Amniotic epithelial cell (primary cell): Measurements from ENCODE around the gene GSTM2.
"Not testable (repeated sequence)": the region's sequence is repeated elsewhere in the genome, so short reads cannot be mapped to it uniquely, and the experiment has no call there.

Experiments
- DNase-seq: peaks from one replicate; pipeline ENCODE4 v3.0.0-alpha.2; 2010; ENCODE audit warnings: low read depth

Gene GSTM2

DNA sequence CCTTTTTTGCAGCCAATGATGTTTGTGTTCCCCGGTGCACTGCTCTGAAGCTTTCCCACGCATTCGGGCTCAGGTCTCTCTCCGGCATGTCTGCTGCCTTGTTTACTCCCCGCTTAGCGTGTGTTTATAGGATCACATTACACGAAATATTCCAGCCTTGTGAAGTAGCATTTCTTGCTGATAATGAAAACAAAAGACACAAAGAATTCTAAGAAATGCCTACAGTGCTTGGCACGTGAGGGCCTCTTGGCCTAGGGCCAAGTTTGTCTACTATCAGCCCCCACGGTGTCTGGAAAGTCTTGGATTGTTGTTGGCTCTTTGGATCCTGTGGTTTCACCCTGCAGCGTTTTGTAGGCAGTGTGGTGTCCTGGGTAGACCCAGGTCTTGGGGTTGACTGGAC lies 23.2 kb upstream of the GSTM2 start:
- DNase-seq = peak; percentile 47

DNA sequence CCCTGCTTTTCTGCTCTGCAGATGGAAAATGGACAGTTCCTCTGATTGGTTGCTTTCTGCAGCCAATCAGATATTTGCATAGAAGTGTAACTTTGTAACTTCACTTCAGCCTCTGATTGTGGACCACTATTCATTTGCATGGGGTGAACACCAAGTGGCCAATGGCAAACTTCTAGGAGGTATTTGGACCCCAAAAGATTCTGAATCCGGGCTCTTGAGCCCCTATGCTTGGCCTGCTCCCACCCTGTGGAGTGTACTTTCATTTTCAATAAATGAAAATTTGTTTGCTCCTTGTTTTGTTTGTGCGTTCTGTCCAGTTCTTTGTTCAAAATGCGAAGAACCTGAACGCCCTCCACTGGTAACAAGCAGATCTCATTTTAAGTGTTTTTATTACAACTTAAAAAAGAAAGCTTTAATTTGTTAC lies 18.4 kb upstream of the GSTM2 start:
- peak; percentile 57 for DNase-seq

DNA sequence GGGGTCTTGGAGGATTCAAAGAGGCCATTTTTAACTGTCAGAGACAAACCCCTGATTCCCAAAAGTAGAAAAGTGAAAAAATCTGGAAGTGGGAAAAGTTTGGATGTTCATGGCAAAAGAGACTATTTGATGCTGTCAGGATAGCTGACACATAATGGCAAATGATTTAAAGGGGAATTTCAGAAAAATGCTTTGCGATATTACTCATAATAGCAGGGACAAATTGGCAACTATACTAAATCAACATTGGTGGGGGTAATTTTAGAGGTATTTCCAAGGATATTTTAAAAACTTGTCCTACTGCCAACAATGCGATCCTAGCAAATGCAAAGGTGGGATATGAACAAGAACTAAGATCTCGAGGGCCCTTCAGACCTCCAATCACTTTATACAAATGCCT lies 17.2 kb upstream of the GSTM2 start:
- no peak for DNase-seq

DNA sequence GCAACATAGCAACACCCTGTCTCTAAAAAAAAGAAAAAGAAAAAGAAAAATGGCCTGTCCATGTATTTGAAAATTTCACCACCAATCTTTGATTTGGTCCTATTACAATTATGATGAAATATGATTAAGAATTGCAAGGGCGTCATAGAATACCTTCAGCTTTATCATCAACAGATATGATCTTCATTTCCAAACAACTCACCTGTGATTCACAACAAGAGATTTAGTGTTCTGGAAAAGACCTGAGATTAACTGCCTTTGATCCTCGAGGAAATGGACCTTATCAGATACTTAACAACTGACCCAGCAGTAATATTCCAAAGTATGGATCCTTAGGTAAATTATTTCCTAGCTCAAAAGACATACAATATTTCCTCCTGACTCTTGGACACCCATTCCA lies 15.5 kb upstream of the GSTM2 start:
- no peak for DNase-seq

DNA sequence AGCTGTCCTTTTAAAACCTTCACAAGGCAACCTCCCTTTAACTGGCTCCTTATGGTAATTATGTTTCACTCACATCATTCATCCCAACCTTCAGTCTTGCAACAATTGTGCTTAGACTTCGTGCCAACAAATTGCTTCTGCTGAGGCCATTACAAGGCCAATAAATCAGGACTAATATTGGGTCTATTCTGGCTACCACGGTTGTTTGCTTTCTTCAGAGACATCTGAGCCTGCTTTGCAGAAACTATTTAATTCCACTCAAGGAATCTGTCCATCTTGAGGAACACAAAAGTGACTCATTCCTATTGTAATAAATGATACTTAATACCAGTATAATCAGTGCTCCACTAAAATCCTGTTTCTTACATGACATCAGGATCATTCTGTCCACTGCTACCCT lies 14.6 kb upstream of the GSTM2 start:
- DNase-seq = no peak

DNA sequence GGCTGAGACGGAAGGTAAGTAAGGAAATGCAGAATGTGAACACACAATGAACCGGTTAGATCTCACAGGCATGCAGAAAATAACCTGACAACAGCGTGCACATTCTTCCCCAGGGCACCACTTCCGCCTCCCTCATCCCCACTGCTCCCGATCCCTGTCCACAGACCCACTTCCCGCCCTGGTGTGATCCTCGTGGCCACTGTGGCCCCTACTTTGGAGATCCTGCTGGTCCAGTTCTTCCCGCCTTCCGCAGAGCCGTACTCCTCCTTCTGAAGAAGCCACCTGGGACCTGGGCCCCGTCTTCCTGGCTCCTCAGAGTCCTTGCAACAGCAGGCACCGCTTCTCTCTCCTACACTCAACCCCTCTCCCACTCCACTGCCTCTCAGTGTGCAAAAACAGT lies 13.3 kb upstream of the GSTM2 start:
- no peak for DNase-seq

DNA sequence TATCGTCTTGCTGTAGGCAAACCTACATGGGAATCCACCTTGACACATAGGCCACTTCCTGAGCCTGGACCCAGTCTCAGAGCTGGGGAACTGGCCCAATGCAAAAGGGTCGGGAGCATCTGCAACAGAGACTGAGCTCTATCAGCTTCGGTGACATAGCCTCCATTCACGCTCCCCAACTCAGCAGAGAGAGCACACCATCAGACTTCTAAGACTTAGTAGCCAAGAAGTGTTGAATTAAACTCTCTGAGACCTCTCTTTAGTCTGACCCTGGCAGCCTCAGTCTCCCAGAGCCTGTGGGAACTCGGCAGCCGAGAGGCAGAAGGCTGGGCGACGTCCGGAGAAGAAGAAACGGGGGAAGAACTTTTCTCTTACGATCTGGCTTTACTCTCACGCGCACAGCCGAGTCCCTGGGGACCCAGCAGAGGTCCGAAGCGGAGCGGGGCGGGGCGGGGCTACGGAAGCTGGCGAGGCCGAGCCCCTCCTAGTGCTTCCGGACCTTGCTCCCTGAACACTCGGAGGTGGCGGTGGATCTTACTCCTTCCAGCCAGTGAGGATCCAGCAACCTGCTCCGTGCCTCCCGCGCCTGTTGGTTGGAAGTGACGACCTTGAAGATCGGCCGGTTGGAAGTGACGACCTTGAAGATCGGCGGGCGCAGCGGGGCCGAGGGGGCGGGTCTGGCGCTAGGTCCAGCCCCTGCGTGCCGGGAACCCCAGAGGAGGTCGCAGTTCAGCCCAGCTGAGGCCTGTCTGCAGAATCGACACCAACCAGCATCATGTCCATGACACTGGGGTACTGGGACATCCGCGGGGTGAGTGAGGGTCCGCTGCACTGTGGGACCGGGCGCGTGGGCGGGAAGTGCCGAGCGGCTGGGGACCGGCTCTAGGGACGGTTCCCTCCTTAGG lies 12.0 kb upstream of the GSTM2 start, which contains the start of gene GSTM4:
TSS of gene GSTM4 (plus strand) at position 485 of the 905 bp plus-strand sequence. CDS start at position 776, 291 bp downstream.
- peak; percentile 73 for DNase-seq

DNA sequence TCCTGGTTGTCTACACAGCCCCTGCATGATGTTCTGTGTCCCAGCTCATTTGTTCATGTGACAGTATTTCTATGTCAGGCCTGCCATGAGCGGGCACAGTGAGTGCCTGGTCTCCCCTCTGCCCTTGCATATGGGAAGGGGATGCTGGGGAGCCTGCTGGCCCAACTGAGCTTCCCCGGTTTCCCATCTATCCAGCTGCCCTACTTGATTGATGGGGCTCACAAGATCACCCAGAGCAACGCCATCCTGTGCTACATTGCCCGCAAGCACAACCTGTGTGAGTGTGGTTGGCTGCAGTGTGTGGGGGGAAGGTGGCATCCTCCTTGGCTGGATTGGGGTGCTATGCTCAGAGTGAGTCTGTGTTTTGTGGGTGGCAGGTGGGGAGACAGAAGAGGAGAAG lies 10.5 kb upstream of the GSTM2 start:
- no peak for DNase-seq

DNA sequence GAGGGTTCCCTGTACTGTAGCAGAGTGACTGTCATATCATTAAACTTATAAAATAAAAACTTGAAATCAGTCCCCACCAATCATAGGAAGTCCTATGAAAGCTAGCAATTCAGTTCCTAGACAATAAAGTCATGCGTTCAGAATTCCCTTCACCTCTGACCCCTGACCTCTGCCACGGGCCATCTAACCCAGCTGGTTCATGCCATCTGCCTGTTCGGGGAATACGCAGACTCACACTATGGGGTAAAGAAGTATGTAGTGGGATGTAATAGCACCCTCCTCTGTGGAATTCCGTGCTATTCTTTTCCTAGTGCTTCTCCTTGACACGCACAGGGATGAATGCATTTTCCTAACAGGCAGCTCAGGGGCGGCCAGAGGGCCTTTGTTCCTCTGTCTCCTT lies 9.9 kb upstream of the GSTM2 start:
- no peak for DNase-seq

DNA sequence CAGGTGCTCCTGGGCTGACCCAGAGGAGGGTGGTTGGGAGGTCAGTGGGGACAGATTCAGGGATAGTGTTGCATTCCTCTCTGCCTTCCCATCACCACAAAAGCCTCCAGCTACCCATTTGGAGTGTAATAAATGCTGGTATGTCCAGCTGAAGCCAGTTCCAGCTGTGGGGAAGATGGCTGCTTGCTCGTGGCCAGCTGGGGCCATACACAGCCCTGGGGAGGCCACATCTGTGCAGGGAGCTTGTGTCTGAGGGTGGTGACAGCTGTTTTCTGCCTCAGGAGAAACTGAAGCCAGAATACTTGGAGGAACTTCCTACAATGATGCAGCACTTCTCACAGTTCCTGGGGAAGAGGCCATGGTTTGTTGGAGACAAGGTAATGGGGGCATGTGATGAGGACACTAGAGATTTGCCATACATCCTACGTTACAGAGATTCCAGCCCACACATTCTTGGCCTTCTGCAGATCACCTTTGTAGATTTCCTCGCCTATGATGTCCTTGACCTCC lies 9.3 kb upstream of the GSTM2 start:
- no peak for DNase-seq

DNA sequence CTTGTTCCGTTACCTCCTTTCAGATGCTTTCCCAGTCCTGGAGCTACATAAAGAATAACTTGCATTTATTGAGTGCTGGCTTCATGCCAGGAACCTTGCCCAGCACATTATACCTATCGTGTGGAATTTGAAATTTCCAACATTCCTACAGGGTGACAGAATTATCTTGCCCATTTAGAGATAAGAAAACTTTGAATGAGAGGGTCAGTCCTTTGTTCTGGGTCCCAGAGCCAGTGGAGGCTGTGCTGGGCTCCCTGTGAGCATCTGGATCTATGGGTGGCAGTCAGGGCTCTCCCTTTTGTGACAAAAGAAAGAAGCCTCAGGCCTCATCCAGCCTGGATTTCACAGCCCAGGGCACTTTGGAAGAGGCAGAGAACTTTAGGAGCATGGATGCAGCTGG lies 8.7 kb upstream of the GSTM2 start:
- DNase-seq = no peak

DNA sequence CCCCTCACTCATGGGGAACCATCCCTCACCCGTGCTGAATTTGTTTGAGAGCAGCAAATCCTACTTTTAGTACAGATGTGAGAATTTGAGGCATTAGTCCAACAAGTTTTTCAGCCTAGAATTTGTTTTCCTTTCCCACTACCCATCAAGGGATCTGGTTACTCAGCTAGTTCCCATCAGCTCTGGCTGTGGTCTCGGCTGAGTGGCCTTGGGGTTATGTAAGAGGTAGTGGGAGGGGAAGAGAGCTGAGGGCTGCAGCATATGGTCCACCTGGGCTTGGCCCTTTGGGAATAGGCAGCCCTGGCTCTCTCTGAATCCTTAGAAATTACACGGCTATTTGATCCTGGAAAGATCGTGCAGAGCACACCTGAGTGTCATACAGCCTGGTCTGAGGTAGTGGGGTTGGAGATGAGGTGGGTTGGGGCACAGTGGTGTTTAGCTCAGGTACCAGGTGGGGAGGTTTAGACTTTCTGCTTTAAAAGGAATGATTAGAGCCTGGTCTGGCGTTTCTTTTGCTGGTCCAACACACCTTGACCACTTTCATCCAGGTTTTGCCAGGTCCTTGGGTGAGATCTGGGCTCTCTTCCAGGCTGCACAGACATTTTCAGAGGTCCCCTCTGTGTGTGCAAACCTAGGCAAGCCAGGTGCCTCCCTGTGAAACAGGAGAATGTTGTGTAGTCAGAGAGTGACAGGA lies 7.7 kb upstream of the GSTM2 start:
- DNase-seq = peak; percentile 58

DNA sequence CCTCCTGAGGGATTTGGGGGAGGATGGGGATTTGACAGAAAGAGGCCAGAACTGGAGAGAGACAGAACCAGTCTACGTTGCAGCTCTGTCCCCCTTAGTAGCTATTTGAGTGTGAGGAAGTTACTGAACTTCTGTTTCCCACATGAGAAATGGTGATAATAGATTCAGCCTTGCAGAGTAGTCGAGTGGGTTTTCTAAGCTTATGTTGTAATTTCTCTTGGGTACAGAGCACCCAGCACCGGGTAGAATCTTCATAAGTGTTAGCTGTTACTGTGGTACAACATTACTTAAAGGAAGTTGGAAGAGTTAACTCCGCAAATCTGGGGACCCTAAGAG lies 7.2 kb upstream of the GSTM2 start:
- not testable (repeated sequence) for DNase-seq

DNA sequence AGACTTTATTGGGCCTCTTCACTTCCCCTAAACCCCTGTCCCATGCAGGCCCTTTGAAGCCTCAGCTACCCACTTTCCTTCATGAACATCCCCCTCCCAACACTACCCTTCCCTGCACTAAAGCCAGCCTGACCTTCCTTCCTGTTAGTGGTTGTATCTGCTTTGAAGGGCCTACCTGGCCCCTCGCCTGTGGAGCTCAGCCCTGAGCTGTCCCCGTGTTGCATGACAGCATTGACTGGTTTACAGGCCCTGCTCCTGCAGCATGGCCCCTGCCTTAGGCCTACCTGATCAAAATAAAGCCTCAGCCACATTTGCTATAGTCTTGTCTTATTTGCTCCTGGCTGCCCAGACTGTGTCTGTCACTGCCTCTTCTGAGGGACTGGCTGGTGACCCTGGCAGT lies 6.5 kb upstream of the GSTM2 start:
- DNase-seq = no peak

DNA sequence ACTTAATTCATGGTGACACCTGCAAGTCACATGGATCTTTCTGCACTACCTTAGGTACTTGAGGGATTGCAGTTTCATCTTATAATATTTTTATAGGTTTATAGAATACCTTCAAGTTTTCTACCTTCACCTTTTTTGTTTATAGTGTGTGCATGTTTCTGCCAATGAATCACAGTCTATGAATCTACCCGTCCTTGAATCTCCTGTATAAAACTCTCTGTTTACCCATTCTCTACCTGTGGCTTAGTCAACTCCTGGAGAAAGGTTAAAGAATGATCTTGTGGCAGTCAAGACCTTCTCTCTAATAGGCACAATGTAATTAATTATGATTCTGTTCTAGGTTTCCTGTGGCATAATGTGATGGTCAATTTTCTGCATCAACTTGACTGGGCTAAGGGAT lies 3.2 kb upstream of the GSTM2 start:
- DNase-seq = no peak

DNA sequence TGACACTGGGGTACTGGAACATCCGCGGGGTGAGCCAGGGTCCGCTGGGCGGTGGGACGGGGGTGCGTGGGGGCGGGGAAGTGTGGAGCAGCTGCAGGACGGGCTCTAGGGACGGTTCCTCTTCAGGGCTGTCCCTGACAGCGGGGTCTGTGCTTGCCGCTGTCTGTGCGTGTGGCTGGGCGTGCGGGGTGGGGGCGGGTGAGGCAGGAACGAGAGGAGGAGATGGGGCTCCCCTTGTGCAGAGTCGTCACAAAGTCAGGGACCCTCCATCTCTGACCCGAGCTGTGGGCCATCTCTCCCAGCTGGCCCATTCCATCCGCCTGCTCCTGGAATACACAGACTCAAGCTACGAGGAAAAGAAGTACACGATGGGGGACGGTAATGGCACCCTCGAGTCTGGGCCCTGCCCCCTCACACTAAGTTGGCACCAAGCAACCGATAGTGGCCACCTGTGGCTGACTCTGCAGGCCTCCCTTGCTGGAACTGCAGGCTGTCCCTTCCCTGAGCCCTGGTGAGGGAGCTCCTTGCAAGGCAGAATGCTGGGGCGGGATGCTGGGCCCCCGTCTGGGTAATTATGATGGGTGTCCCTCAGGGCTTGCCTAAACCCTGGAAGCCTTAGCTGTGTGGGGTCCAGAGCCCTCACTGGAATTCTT lies 392 bp downstream of the GSTM2 start:
- no peak for DNase-seq

DNA sequence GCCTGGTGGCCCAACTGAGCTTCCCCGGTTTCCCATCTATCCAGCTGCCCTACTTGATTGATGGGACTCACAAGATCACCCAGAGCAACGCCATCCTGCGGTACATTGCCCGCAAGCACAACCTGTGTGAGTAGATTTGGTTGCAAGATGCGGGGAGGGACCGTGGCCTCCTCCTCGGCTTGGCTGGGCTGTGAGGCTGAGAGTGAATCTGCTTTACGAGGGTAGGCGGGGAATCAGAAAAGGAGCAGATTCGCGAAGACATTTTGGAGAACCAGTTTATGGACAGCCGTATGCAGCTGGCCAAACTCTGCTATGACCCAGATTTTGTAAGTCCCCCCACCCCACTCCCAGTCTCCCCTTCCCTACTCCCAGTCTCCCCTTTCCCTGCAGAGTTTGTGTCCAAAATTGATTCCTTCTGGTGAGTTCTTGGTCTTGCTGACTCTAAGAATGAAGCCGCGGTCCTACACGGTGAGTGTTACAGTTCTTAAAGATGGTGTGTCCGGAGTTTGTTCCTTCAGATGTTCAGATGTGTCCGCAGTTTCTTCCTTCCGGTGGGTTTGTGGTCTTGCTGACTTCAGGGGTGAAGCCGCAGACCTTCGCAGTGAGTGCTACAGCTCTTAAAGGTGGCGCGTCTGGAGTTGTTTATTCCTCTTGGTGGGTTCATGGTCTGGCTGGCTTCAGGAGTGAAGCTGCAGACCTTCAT lies 1.5 kb downstream of the GSTM2 start:
- no peak for DNase-seq

DNA sequence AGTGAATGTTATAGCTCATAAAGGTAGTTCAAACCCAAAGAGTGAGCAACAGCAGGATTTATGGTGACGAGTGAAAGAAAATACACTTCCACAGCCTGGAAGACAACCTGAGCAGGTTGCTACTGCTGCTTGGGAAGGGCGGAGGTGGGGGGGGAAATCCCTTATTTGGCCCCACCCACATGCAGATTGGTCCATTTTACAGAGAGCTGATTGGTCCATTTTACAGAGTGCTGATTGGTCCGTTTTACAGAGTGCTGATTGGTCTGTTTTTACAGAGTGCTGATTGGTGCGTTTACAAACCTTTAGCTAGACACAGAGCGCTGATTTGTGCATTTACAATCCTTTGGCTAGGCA lies 2.1 kb downstream of the GSTM2 start:
- DNase-seq = not testable (repeated sequence)

DNA sequence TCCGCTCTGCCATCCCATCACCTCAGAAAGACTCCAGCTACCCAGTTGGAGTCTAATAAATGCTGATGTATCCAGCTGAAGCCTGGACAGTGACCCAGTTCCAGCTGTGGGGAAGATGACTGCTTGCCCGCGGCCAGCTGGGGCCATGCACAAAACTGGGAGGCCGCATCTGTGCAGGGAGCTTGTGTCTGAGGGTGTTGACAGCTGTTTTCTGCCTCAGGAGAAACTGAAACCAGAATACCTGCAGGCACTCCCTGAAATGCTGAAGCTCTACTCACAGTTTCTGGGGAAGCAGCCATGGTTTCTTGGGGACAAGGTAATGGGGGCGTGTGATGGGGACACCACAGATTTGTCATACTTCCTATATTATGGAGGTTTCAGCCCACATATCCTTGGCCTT lies 3.2 kb downstream of the GSTM2 start:
- DNase-seq = no peak

DNA sequence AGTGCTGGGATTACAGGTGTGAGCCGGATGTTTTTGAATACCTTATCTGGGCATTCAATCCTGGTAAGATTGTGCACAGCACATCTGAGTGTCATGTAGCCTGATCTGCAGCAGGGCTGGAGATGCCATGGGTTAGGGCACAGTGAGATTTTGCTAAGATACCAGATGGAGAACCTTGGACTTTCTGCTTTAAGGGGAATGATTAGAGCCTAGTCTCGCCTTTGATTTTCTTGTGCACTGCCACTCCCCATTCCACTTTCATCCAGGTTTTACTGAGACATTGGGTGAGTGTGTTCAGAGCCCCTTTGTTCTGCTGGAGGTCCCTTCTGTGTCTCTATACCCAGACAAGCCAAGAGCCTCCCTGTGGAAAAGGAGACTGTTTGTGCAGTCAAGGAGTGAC lies 6.0 kb downstream of the GSTM2 start:
- DNase-seq = not testable (repeated sequence)

DNA sequence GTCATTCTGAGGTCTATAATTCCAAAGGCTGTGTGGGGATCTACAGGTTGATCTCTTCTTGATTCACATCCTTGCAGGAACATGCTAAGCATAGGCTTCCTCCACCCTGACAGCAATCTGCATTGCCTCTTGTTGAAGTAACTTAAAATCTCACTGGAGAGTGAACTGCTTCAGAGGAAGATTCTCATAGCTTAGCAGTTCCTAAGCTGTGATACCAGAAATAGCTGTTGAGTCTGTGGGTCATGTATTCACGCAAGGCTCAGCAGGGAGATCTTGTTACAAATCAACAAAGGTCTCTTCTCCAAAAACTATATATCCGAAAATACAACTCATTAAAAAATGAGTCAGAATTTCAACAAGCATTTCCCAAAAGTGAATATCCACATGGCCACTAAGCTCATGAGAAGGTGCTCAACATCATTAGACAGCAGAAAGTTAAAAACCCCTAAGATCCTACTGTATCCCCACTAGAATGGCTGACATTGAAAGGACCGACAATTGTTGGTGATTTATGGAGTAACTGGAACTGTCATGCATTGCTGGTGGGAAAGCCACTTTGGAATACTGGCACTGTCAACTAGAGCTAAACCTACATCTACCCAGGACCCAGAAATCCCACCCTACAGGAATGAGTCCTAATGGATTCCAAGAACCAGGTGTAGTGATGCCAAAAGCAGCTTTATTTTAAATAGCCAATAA lies 9.0 kb downstream of the GSTM2 start:
- not testable (repeated sequence) for DNase-seq

DNA sequence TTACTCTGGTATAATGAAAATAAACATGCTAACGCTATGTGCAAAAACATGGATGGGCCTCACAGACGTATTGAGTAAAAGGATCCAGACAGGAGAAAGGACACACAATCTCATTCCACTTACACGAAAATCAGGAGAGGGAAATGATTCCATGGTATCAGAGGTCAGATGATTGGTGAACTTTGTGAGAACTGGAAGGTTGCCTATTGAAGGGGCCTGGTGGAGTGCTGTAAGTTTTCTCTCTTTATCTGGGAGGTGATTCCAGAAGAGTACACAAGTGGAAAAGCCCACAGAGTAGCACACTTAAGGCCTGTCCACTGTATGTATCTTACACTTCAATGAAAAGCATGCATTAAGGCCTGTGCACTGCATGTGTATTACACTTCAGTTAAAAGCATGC lies 9.6 kb downstream of the GSTM2 start:
- no peak for DNase-seq
